Immature natural killer cell (primary cell): ENCODE measurements around the gene GDPD4. TPM values are rescaled to one million over a fixed set of nuclear protein-coding genes. Genes with fewer than 3 reads are reported as not detected.

Experiments
- DNase-seq, 3 donors: peaks; one replicate each; pipeline ENCODE4 v3.0.0; 2022; ENCODE audit warnings: mixed read lengths in 1 of 3
- H3K27ac Mint-ChIP-seq, 6 donors: one replicate each; pipeline ENCODE4 v1.8.0; 2020; ENCODE audit warnings: mixed read lengths in 6 of 6, mild to moderate bottlenecking in 5 of 6, inconsistent platforms in 4 of 6, moderate library complexity in 3 of 6
- H3K27me3 Mint-ChIP-seq, 3 donors: one replicate each; pipeline ENCODE4 v1.8.0; 2020 to 2021; ENCODE audit warnings: low read depth in 3 of 3, mild to moderate bottlenecking in 3 of 3, mixed read lengths in 3 of 3, moderate library complexity in 3 of 3, inconsistent platforms in 1 of 3
- H3K36me3 Mint-ChIP-seq, 3 donors: one replicate each; pipeline ENCODE4 v1.8.0; 2020; ENCODE audit warnings: mixed read lengths in 3 of 3, inconsistent platforms in 2 of 3, mild to moderate bottlenecking in 2 of 3
- H3K4me1 Mint-ChIP-seq, 2 donors: one replicate each; pipeline ENCODE4 v1.8.0; 2020; ENCODE audit warnings: inconsistent platforms in 2 of 2, mild to moderate bottlenecking in 2 of 2, mixed read lengths in 2 of 2, moderate library complexity in 1 of 2
- H3K4me3 Mint-ChIP-seq, 5 donors: one replicate each; pipeline ENCODE4 v1.8.0; 2020; ENCODE audit warnings: mild to moderate bottlenecking in 5 of 5, mixed read lengths in 5 of 5, inconsistent platforms in 3 of 5, moderate library complexity in 3 of 5
- H3K9me3 Mint-ChIP-seq, 6 donors: one replicate each; pipeline ENCODE4 v1.8.0; 2020; ENCODE audit warnings: mild to moderate bottlenecking in 6 of 6, mixed read lengths in 6 of 6, inconsistent platforms in 4 of 6, moderate library complexity in 3 of 6
- polyA plus RNA-seq, 3 donors: library from polyadenylated mRNA; unstranded; fragments of 300-500 nt; fragmentation: Illumina TruSeq; gene quantifications; one replicate each; pipeline ENCODE4 v1.2.3, GENCODE V29; 2021

The GDPD4 gene
- polyA plus RNA-seq, 3 donors from 2014 or later: not detected

- peaks cover 2% of the 10 kb centered on the region in 3 donors for H3K27me3 Mint-ChIP-seq
- DNase-seq: no peak
- H3K4me3 Mint-ChIP-seq: no peak overlapping the region
- H3K36me3 Mint-ChIP-seq: peaks cover 0 to 2% (median 0%) of the 10 kb centered on the region in 3 donors
- H3K4me1 Mint-ChIP-seq: no peaks in the 10 kb centered on the region
- peaks cover 0 to 1% (median 0%) of the 10 kb centered on the region in 6 donors for H3K9me3 Mint-ChIP-seq
- H3K27ac Mint-ChIP-seq: no peak overlapping the region
Observed at GRCh38 chr11:77173494-77173893, 128.0 kb downstream of the GDPD4 start.

- no peak overlapping the region for H3K27ac Mint-ChIP-seq
- no peaks in the 10 kb centered on the region for H3K9me3 Mint-ChIP-seq
- H3K4me1 Mint-ChIP-seq: no peaks in the 10 kb centered on the region
- no peak for DNase-seq
- H3K36me3 Mint-ChIP-seq: no peaks in the 10 kb centered on the region
- peaks cover 2% of the 10 kb centered on the region in 3 donors for H3K27me3 Mint-ChIP-seq
- H3K4me3 Mint-ChIP-seq: no peak overlapping the region
Observed at GRCh38 chr11:77172666-77172982, 128.9 kb downstream of the GDPD4 start.

- H3K27me3 Mint-ChIP-seq: peaks cover 0 to 2% (median 2%) of the 10 kb centered on the region in 3 donors
- H3K9me3 Mint-ChIP-seq: no peaks in the 10 kb centered on the region
- no peak for DNase-seq
- H3K36me3 Mint-ChIP-seq: no peaks in the 10 kb centered on the region
- no peaks in the 10 kb centered on the region for H3K4me1 Mint-ChIP-seq
- H3K4me3 Mint-ChIP-seq: no peak overlapping the region
- H3K27ac Mint-ChIP-seq: no peak overlapping the region
Observed at GRCh38 chr11:77171885-77172665, 129.4 kb downstream of the GDPD4 start.

- Mint-ChIP-seq H3K36me3 (no peaks in the 10 kb centered on the region), H3K9me3 (no peaks in the 10 kb centered on the region), H3K27me3 (peaks cover 0 to 2% (median 2%) of the 10 kb centered on the region in 3 donors), H3K4me1 (no peaks in the 10 kb centered on the region), H3K4me3 (no peak overlapping the region), H3K27ac (no peak overlapping the region)
- no peak for DNase-seq
Observed at GRCh38 chr11:77171254-77171653, 130.2 kb downstream of the GDPD4 start.

GRCh38 chr11:77170107-77170506 lies 131.4 kb downstream of the GDPD4 start:
- H3K27ac Mint-ChIP-seq: no peak overlapping the region
- no peak overlapping the region for H3K4me3 Mint-ChIP-seq
- no peaks in the 10 kb centered on the region for H3K36me3 Mint-ChIP-seq
- DNase-seq: no peak
- no peaks in the 10 kb centered on the region for H3K4me1 Mint-ChIP-seq
- peaks cover 0 to under 1% (median 0%) of the 10 kb centered on the region in 6 donors for H3K9me3 Mint-ChIP-seq
- peaks cover 0 to 2% (median 2%) of the 10 kb centered on the region in 3 donors for H3K27me3 Mint-ChIP-seq

- DNase-seq: no peak
- Mint-ChIP-seq H3K27ac (no peak overlapping the region), H3K4me1 (no peaks in the 10 kb centered on the region), H3K27me3 (peaks cover 0 to 2% (median 0%) of the 10 kb centered on the region in 3 donors), H3K9me3 (peaks cover 0 to 1% (median 0%) of the 10 kb centered on the region in 6 donors), H3K4me3 (no peak overlapping the region), H3K36me3 (no peaks in the 10 kb centered on the region)
Observed at GRCh38 chr11:77167791-77168190, 133.7 kb downstream of the GDPD4 start.

GRCh38 chr11:77167111-77167626 lies 134.3 kb downstream of the GDPD4 start:
- Mint-ChIP-seq H3K4me3 (no peak overlapping the region), H3K9me3 (peaks cover 0 to 1% (median 0%) of the 10 kb centered on the region in 6 donors), H3K36me3 (no peaks in the 10 kb centered on the region), H3K27ac (no peak overlapping the region), H3K4me1 (no peaks in the 10 kb centered on the region), H3K27me3 (peaks cover 0 to 2% (median 0%) of the 10 kb centered on the region in 3 donors)
- no peak for DNase-seq

Other genes starting within 250 kb of the GDPD4 start
- gene CAPN5, start 234.7 kb downstream of the GDPD4 start, polyA plus RNA-seq: 10 to 100 TPM in 1 of 3 donors, 1 to 10 TPM in 2; 1.6 to 18.8 (median 6.1) TPM
- gene OMP, start 198.8 kb downstream of the GDPD4 start, polyA plus RNA-seq: not detected
- under 1 TPM in 2 of 3 donors, not detected in 1; 0.21 to 0.45 TPM for gene MYO7A, start 173.4 kb downstream of the GDPD4 start, polyA plus RNA-seq
- gene PAK1, start 172.4 kb upstream of the GDPD4 start, polyA plus RNA-seq: 10 to 100 TPM; 13.3 to 19.1 (median 18.3) TPM